AG04450 (cell line): ENCODE results near the gene OLFM4. TPM values are rescaled to one million over a fixed set of nuclear protein-coding genes. Genes with fewer than 3 reads are reported as not detected.

Experiments used
- CTCF ChIA-PET: fragments of 300-600, 350-600 bp; formaldehyde crosslinking; extraction: SDS; loops from one replicate; lab custom pipeline; 2022; ENCODE audit warnings: antibody characterized with exemption, inconsistent platforms; lab: Charles Lee
- POLR2A ChIA-PET: fragments of 350-600 bp; formaldehyde crosslinking; extraction: SDS; loops from one replicate; lab custom pipeline; 2021; ENCODE audit warnings: antibody characterized with exemption, inconsistent platforms; lab: Yijun Ruan, JAX
- DNase-seq: peaks from one replicate; pipeline ENCODE4 v3.0.0-alpha.2; 2011; ENCODE audit warnings: low read depth, low spot score
- H3K27ac ChIP-seq: one replicate; pipeline ENCODE4 v1.5.1; 2012; ENCODE audit warnings: low read depth, low read length, control low read depth
- H3K27me3 ChIP-seq: one replicate; pipeline ENCODE4 v1.6.0; 2012; ENCODE audit warnings: low read length; ENCODE audit not compliant: control insufficient read depth, insufficient read depth
- H3K4me3 ChIP-seq: 2 replicates; pipeline ENCODE4 v1.5.1; 2011; ENCODE audit warnings: mild to moderate bottlenecking, low read depth, low read length, control low read depth
- H3K9me3 ChIP-seq: 2 replicates; pipeline ENCODE4 v1.5.1; 2012; ENCODE audit warnings: low read length; ENCODE audit not compliant: control insufficient read depth, insufficient read depth
- CTCF ChIP-seq: IDR thresholded peaks from 2 replicates; pipeline ENCODE4 v1.5.1; 2011; ENCODE audit warnings: low read depth, low read length, control low read depth, inconsistent platforms
- polyA plus RNA-seq: library from polyadenylated mRNA; depleted of rRNA; stranded (reverse); fragments of >200 nt; gene quantifications from 2 replicates; pipeline ENCODE4 v1.2.3, GENCODE V29; 2011

Gene OLFM4
- polyA plus RNA-seq, 1 experiment, result not detected

GRCh38 chr13:53020764-53021335 is 7.8 kb upstream of the OLFM4 start:
- DNase-seq, result no peak
- Histone ChIP-seq H3K9me3 (peaks cover 6% of the 10 kb centered on the region), H3K27ac (no peak overlapping the region), H3K4me3 (no peak overlapping the region), H3K27me3 (no peaks in the 10 kb centered on the region)
- TF ChIP-seq CTCF, result no peak
- CTCF ChIA-PET, result interaction anchor here (0.7 kb wide), 1 partner anchor 53 kb away, joined by 3 read pairs; no protein-coding TSS in a partner anchor
- POLR2A ChIA-PET, result no interaction called here

GRCh38 chr13:53023246-53023645 is 5.4 kb upstream of the OLFM4 start:
- no peaks in the 10 kb centered on the region for H3K27me3 ChIP-seq
- H3K4me3 ChIP-seq, result no peak overlapping the region
- no peak overlapping the region for H3K27ac ChIP-seq
- H3K9me3 ChIP-seq, result no peaks in the 10 kb centered on the region
- DNase-seq, result no peak
- ChIA-PET CTCF (interaction anchor here (1.0 kb wide), 1 partner anchor 55 kb away, joined by 5 read pairs; no protein-coding TSS in a partner anchor), POLR2A (no interaction called here)
- TF ChIP-seq CTCF, result no peak

- H3K27me3 ChIP-seq, result no peaks in the 10 kb centered on the region
- peaks cover 4% of the 10 kb centered on the region for H3K9me3 ChIP-seq
- H3K27ac ChIP-seq, result no peak overlapping the region
- no peak for DNase-seq
- H3K4me3 ChIP-seq, result no peak overlapping the region
- ChIA-PET CTCF (interaction anchor here (1.1 kb wide), 1 partner anchor 124 kb away, joined by 3 read pairs; no protein-coding TSS in a partner anchor), POLR2A (no interaction called here)
- no peak for TF ChIP-seq CTCF
Measured at GRCh38 chr13:53028063-53028462, 550 bp upstream of the OLFM4 start.

GRCh38 chr13:53032849-53033248 is 4.2 kb downstream of the OLFM4 start:
- H3K9me3 ChIP-seq, result peaks cover 4% of the 10 kb centered on the region
- no peak overlapping the region for H3K27ac ChIP-seq
- H3K4me3 ChIP-seq, result no peak overlapping the region
- ChIA-PET CTCF (interaction anchor here (1.9 kb wide), 1 partner anchor 64 kb away, joined by 6 read pairs; no protein-coding TSS in a partner anchor), POLR2A (no interaction called here)
- H3K27me3 ChIP-seq, result no peaks in the 10 kb centered on the region
- TF ChIP-seq CTCF, result no peak
- DNase-seq, result no peak

- no peak for TF ChIP-seq CTCF
- ChIA-PET POLR2A (no interaction called here), CTCF (no interaction called here)
- H3K4me3 ChIP-seq, result no peak overlapping the region
- H3K27ac ChIP-seq, result no peak overlapping the region
- H3K27me3 ChIP-seq, result no peaks in the 10 kb centered on the region
- no peak for DNase-seq
- no peaks in the 10 kb centered on the region; the same call in 1 of the 2 replicates for H3K9me3 ChIP-seq
Measured at GRCh38 chr13:53038993-53039392, 10.4 kb downstream of the OLFM4 start.
